Suppressor macrophage (primary cell): ENCODE data around the gene TRIM22.

Experiments used
- DNase-seq, 4 experiments: peaks; one replicate each; pipeline ENCODE4 v3.0.0-alpha.2; 2020 to 2022

Gene TRIM22

DNA sequence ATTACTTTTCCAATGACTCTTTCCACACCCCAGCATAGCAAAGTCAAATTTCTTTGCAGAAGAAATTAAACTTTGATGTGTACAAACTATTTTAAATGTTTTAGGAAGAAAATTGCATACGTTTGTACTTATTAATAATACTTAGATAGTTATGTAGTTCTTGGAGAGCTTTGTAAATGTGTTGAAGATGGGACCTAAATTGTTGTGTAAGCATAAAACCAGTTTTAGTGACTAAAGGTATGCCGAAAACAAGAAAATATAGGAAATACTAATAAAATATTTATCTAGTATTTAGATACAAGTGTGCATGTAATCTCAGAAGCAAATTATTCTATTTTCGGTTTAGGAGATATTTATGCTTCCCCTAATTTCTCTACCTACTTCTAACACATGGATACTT, 60.2 kb downstream of the TRIM22 start:
- DNase-seq: no peak

DNA sequence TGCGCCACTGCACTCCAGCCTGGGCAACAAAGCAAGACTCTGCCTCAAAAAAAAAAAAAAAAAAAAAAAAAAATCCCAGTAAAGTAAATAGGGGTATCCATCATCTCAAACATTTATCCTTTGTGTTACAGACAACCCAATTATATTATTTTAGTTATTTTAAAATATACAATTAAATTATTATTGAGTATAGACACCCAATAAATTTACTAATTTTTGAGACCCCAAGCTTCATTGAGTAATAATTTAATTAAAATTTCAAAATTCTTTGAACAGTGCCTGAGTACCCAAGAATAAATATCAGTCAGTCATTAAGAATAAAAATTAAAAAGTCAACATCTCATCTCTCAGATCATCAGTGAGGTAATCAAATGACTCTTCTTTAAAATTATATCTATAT, 64.4 kb downstream of the TRIM22 start, which contains the start of gene OR52N4:
OR52N4 (plus strand) TSS at position 301 of the 400 bp plus-strand sequence. CDS start 498 bp downstream, outside the sequence.
- no peak for DNase-seq
